ENCODE data around the gene FAF1. TPM values are rescaled to one million over a fixed set of nuclear protein-coding genes. Genes with fewer than 3 reads are reported as not detected.
A peak's percentile ranks its signal among the peaks of the same experiment; 100 is the strongest.
"Not testable (repeated sequence)": the region's sequence is repeated elsewhere in the genome, so short reads cannot be mapped to it uniquely, and the experiment has no call there.

The FAF1 gene
- total RNA-seq, 1 donor from 2014 or later, result 52.7 TPM

GRCh38 chr1:50879137-50879536 lies 80.9 kb downstream of the FAF1 start:
- Histone ChIP-seq H3K27me3 (ENCODE audit: control insufficient read depth, insufficient read depth, low read length) (no peaks in the 10 kb centered on the region), H3K4me3 (ENCODE audit: low read depth, low read length) (no peak overlapping the region), H3K36me3 (ENCODE audit: control insufficient read depth, insufficient read depth, low read length) (no peaks in the 10 kb centered on the region)
- no peak for DNase-seq (ENCODE audit: low read depth)
- no peak for FAIRE-seq
- no peak for TF ChIP-seq CTCF (IDR thresholded peaks at IDR 0.05; ENCODE audit: insufficient read depth, low read length, severe bottlenecking)

GRCh38 chr1:50878434-50878833 lies 81.6 kb downstream of the FAF1 start:
- TF ChIP-seq CTCF (IDR thresholded peaks at IDR 0.05; ENCODE audit: insufficient read depth, low read length, severe bottlenecking), result no peak
- Histone ChIP-seq H3K36me3 (ENCODE audit: control insufficient read depth, insufficient read depth, low read length) (no peaks in the 10 kb centered on the region), H3K4me3 (ENCODE audit: low read depth, low read length) (no peak overlapping the region), H3K27me3 (ENCODE audit: control insufficient read depth, insufficient read depth, low read length) (no peaks in the 10 kb centered on the region)
- no peak for FAIRE-seq
- no peak for DNase-seq (ENCODE audit: low read depth)

GRCh38 chr1:50877641-50878040 lies 82.4 kb downstream of the FAF1 start:
- no peak overlapping the region for H3K4me3 ChIP-seq (ENCODE audit: low read depth, low read length)
- FAIRE-seq, result no peak
- TF ChIP-seq CTCF (IDR thresholded peaks at IDR 0.05; ENCODE audit: insufficient read depth, low read length, severe bottlenecking), result no peak
- no peaks in the 10 kb centered on the region for H3K27me3 ChIP-seq (ENCODE audit: control insufficient read depth, insufficient read depth, low read length)
- no peak for DNase-seq (ENCODE audit: low read depth)
- H3K36me3 ChIP-seq (ENCODE audit: control insufficient read depth, insufficient read depth, low read length), result no peaks in the 10 kb centered on the region

- peak; percentile 58 for TF ChIP-seq CTCF (IDR thresholded peaks at IDR 0.05; ENCODE audit: insufficient read depth, low read length, severe bottlenecking)
- Histone ChIP-seq H3K27me3 (ENCODE audit: control insufficient read depth, insufficient read depth, low read length) (no peaks in the 10 kb centered on the region), H3K36me3 (ENCODE audit: control insufficient read depth, insufficient read depth, low read length) (no peaks in the 10 kb centered on the region), H3K4me3 (ENCODE audit: low read depth, low read length) (no peak overlapping the region)
- peak; percentile 18 for FAIRE-seq
- DNase-seq (ENCODE audit: low read depth), result peak; percentile 67
These were observed 86.4 kb downstream of the FAF1 start for GRCh38 chr1:50873458-50874187.

GRCh38 chr1:50864845-50865244 lies 95.2 kb downstream of the FAF1 start:
- not testable (repeated sequence) for FAIRE-seq; H3K36me3 ChIP-seq (ENCODE audit: control insufficient read depth, insufficient read depth, low read length); H3K27me3 ChIP-seq (ENCODE audit: control insufficient read depth, insufficient read depth, low read length); DNase-seq (ENCODE audit: low read depth); H3K4me3 ChIP-seq (ENCODE audit: low read depth, low read length)

- no peak for DNase-seq (ENCODE audit: low read depth)
- FAIRE-seq, result no peak
- H3K36me3 ChIP-seq (ENCODE audit: control insufficient read depth, insufficient read depth, low read length), result no peaks in the 10 kb centered on the region
- no peak for TF ChIP-seq CTCF (IDR thresholded peaks at IDR 0.05; ENCODE audit: insufficient read depth, low read length, severe bottlenecking)
- no peak overlapping the region for H3K4me3 ChIP-seq (ENCODE audit: low read depth, low read length)
- no peaks in the 10 kb centered on the region for H3K27me3 ChIP-seq (ENCODE audit: control insufficient read depth, insufficient read depth, low read length)
These were observed 98.3 kb downstream of the FAF1 start for GRCh38 chr1:50861772-50862171.

Measured in bronchial epithelial cell (primary cell).